ENCODE results near the gene ANKRD7.
"Not testable (repeated sequence)": the region's sequence is repeated elsewhere in the genome, so short reads cannot be mapped to it uniquely, and the experiment has no call there.

Gene ANKRD7

DNA sequence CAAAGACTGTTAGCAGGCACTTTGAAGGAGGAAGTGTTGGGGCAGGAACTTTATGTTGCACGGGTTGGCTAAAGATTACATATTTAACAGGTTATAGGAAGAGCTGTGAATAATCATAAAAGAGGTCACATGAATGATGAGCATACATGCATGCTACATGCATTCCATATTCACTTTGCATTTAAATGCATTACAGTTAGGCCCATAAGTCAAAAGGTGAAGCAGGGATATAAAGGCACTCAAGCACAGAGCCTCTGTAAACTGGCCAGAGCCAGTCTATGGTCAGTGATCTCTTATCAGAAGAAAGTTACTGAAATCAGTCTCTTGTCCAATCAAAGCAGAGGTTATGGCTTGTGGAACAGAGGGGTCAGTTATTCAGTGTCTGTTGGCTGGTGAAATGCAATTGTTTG is 7.3 kb upstream of the ANKRD7 start:
- Mint-ChIP-seq H3K36me3 (no peaks in the 10 kb centered on the region), H3K27me3 (no peaks in the 10 kb centered on the region), H3K27ac (no peak overlapping the region), H3K4me3 (no peak overlapping the region), H3K4me1 (peaks cover 14% of the 10 kb centered on the region), H3K9me3 (no peaks in the 10 kb centered on the region)
- no peak for ATAC-seq

DNA sequence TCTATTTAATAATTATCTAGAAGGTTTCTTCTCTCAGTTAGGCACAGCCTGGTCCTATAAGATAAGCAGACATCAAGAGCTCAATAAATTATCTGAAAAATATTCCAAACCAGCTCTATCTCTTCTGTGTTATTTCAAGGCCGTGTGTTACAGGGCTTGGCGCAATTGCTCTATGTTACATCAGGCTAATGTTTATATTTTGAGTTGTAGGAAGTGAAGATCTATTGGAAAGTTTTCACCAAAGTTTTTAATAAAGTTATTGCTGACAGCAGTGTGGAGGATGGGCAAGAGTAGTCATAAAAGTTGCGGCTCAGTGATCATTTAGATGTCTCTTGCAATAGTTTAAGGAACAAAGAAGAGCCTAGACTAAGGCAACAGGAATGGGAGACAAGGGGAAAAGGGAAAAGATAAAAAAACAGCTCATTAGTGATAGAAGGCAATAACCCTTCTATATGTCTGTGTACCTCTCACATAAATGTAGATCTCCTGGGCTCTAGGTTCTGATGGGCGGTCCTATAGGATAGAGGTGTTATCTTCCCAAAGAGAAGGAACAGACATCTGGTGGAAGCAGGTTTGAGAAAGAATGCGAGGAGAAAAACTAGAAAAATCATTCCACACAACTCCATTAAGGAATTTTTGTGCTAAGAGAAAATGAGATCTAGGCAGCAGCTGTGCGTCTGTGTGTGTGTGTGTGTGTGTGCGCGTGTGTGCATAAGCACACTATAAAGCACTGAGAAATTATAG is 5.9 kb upstream of the ANKRD7 start:
- H3K27ac Mint-ChIP-seq: no peak overlapping the region
- H3K27me3 Mint-ChIP-seq: no peaks in the 10 kb centered on the region
- no peaks in the 10 kb centered on the region for H3K36me3 Mint-ChIP-seq
- no peak overlapping the region for H3K4me3 Mint-ChIP-seq
- no peak for ATAC-seq
- H3K4me1 Mint-ChIP-seq: peaks cover 14% of the 10 kb centered on the region
- no peaks in the 10 kb centered on the region for H3K9me3 Mint-ChIP-seq

DNA sequence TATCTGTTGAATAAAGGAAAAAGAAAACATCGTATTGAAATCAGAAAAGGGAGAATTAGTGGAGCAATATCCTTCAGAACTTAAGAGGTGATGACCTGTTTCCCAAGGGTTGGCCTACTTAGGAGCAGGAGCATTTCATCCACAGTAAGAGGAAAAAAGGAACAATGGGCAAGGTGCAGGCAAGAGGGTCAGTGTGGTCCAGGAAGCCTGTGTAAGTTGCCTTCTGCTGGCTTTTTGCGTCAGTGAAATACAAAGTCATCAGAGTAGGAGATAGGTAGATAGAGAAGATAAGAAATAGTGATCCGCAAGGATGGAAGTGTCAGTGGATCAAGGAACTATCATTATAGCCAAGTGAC is 5.4 kb upstream of the ANKRD7 start:
- H3K36me3 Mint-ChIP-seq: no peaks in the 10 kb centered on the region
- ATAC-seq: no peak
- peaks cover 10% of the 10 kb centered on the region for H3K4me1 Mint-ChIP-seq
- H3K27me3 Mint-ChIP-seq: no peaks in the 10 kb centered on the region
- H3K27ac Mint-ChIP-seq: no peak overlapping the region
- H3K4me3 Mint-ChIP-seq: no peak overlapping the region
- no peaks in the 10 kb centered on the region for H3K9me3 Mint-ChIP-seq

DNA sequence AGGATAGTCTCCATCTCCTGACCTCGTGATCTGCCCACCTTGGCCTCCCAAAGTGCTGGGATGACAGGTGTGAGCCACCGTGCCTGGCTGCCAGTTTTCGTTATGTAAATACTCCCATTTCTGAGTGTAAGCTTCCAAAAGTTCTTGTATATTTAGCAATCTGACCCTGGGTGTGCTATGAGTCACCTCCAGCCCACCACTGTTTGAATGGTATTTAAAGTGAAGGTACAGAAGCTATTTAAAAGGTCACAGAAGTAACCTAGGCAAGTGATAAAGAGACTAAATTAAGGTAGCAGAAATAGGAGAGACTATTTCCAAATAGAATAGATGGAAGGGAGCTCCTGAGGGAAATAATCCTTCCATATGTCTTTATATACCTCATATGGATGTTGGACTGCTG is 3.9 kb upstream of the ANKRD7 start:
- Mint-ChIP-seq H3K9me3 (no peaks in the 10 kb centered on the region), H3K4me1 (no peaks in the 10 kb centered on the region), H3K27ac (no peak overlapping the region), H3K4me3 (no peak overlapping the region), H3K36me3 (no peaks in the 10 kb centered on the region), H3K27me3 (no peaks in the 10 kb centered on the region)
- no peak for ATAC-seq

DNA sequence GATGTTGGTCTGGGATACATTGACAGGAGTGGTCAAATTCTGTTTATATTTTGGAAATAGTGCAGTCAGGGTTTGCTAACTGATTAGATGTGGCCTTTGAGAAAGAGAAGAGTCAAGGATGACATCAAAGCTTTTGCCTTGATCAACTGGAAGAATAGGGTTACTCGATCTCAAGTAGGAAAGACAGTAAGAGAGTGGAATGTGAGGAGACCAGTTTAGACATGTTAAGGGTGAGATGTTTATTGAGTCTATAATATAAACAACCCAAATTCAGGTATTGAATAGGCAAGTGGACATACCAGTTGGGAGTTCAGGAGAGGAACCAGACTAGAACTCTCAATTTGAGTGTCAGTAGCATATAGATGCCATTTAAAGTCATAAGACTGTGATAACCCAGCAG is 1.9 kb upstream of the ANKRD7 start:
- no peak overlapping the region for H3K27ac Mint-ChIP-seq
- H3K9me3 Mint-ChIP-seq: no peaks in the 10 kb centered on the region
- no peak for ATAC-seq
- H3K27me3 Mint-ChIP-seq: no peaks in the 10 kb centered on the region
- no peak overlapping the region for H3K4me3 Mint-ChIP-seq
- no peaks in the 10 kb centered on the region for H3K36me3 Mint-ChIP-seq
- H3K4me1 Mint-ChIP-seq: no peaks in the 10 kb centered on the region

DNA sequence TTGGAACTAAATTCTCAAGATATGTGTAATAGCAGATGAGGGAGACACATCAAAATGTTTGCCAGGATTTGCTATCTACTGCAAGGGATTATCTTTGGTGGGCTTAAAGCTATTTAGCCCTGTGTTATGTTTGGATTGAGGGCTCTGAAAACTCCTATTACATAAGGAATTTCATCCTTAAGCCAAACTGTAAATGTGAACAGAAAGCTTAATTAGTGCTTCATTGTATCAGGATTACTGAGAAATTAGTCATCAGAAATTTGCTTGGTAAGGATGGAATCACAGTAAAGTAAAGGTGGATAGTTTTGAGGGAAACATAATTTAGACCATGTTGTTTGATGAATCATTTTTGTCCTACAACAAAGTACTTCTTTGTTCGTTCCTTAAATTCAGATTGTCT is 8.3 kb downstream of the ANKRD7 start:
- ATAC-seq: no peak
- Mint-ChIP-seq H3K9me3 (peaks cover 4% of the 10 kb centered on the region), H3K27me3 (peaks cover 11% of the 10 kb centered on the region), H3K4me1 (peaks cover 5% of the 10 kb centered on the region), H3K27ac (no peak overlapping the region), H3K4me3 (no peak overlapping the region), H3K36me3 (no peaks in the 10 kb centered on the region)

DNA sequence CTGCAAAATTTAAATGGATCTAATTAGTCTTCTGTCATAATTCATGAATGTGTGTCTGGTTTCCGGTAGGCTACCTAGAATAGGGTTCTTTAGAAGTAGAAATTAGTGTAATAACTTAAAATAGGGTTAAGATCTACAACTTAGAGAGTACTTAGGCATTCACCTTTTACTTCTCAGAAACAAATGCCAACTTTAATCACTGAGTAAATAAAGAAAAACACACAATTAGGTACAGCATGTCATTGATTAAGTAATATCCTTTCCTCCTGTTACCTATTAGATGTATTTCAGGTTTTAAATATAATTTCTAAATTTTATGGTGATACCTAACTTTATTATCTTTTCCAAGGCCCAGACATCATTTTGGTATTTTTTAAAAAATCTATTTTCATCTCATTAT is 9.3 kb downstream of the ANKRD7 start:
- no peak overlapping the region for H3K4me3 Mint-ChIP-seq
- H3K36me3 Mint-ChIP-seq: no peaks in the 10 kb centered on the region
- no peak overlapping the region for H3K27ac Mint-ChIP-seq
- H3K9me3 Mint-ChIP-seq: peaks cover 3% of the 10 kb centered on the region
- peaks cover 7% of the 10 kb centered on the region for H3K27me3 Mint-ChIP-seq
- H3K4me1 Mint-ChIP-seq: peaks cover 4% of the 10 kb centered on the region
- no peak for ATAC-seq

DNA sequence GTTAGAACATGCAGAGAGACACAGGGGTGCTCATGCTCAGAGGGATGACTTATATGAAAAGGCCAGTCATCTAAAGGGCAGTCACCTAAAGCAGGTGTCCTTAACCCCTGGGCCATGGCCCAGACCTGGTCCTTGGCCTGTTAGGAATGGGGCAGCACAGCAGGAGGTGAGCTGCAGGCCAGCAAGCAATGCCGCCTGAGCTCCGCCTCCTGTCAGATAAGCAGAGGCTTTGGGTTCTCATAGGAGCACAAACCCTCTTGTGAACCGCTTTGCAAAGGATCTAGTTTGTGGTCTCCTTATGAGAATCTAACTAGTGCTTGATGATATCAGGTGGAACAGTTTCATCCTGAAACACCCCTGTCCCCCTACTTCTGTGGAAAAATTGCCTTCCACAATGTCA is 14.5 kb downstream of the ANKRD7 start:
- Mint-ChIP-seq H3K27me3 (no peaks in the 10 kb centered on the region), H3K4me1 (no peaks in the 10 kb centered on the region), H3K36me3 (no peaks in the 10 kb centered on the region), H3K9me3 (no peaks in the 10 kb centered on the region), H3K4me3 (no peak overlapping the region), H3K27ac (no peak overlapping the region)
- no peak for ATAC-seq

DNA sequence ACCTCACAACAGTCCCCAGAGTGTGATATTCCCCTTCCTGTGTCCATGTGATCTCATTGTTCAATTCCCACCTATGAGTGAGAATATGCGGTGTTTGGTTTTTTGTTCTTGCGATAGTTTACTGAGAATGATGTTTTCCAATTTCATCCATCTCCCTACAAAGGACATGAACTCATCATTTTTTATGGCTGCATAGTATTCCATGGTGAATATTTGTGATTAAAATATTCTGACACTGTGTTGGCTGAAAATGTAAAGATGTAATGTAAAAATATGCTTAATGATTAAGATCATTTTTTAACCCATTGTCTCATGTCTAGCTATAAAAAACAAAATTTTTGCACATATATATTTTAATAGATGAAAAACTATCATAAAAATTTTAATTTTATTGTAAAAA is 15.8 kb downstream of the ANKRD7 start:
- H3K4me1 Mint-ChIP-seq, H3K9me3 Mint-ChIP-seq, H3K27ac Mint-ChIP-seq, H3K4me3 Mint-ChIP-seq, H3K36me3 Mint-ChIP-seq, ATAC-seq, H3K27me3 Mint-ChIP-seq: not testable (repeated sequence)

DNA sequence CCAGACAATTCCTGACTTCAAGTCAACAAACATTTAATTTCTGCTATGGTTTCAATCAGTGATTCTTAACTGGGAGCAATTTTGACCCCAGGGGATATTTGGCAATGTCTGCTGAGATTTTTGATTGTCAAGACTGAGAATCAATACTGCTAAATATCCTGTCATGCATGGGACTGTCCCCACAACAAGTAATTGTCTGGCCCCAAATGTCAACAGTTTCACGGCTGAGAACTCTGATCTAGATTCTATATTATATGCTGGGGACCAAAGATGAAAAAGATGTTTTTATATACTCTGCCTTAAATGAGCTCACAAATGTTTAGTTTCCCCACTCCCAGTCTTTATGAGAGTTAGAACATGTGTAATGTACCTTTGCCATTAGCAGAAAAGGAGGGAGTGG is 19.2 kb downstream of the ANKRD7 start:
- no peaks in the 10 kb centered on the region for H3K36me3 Mint-ChIP-seq
- ATAC-seq: peak; percentile 49

DNA sequence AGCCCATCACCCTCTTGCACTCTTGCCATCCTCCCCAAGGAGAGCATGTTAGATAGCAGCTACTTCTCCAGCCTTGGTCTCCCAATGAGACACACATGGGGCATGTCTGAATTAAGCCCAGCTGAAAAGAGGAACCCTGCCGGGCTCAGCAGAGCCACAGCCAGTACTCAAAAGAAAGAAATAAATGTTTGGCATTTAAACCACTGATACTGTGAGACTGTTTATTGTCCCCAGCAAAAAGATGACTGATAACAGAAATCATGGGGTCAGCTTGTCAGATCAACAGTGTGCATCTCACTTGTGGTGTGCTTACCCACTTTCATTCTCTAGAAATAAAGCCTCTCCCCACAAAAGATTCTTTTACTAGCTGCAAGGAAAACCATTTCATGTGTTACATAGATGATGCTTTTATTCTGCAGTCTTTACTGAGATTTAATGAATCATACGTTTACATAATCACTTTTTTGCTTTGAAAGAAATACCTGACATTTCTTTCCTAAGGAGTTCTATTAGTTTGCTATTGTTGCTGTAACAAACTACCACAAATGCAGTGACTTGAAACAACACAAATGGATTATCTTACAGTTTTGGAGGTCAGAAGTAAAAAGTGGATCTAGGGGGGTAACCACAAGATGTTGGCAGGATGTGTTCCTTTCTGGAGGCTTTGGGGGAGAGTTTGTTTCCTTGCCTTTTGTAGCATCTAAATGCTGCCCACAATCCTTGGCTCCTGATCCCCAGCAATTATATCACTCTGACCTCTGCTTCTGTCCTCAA is 20.9 kb downstream of the ANKRD7 start:
- no peaks in the 10 kb centered on the region for H3K27me3 Mint-ChIP-seq
- no peak overlapping the region for H3K27ac Mint-ChIP-seq
- no peak overlapping the region for H3K4me3 Mint-ChIP-seq
- no peaks in the 10 kb centered on the region for H3K4me1 Mint-ChIP-seq
- ATAC-seq: peak; percentile 75
- H3K36me3 Mint-ChIP-seq: no peaks in the 10 kb centered on the region
- no peaks in the 10 kb centered on the region for H3K9me3 Mint-ChIP-seq

More for the DNA sequence above, 19.2 kb downstream of the ANKRD7 start:
- Mint-ChIP-seq H3K9me3 (no peaks in the 10 kb centered on the region), H3K4me1 (no peaks in the 10 kb centered on the region), H3K27me3 (no peaks in the 10 kb centered on the region), H3K27ac (no peak overlapping the region), H3K4me3 (no peak overlapping the region)

DNA sequence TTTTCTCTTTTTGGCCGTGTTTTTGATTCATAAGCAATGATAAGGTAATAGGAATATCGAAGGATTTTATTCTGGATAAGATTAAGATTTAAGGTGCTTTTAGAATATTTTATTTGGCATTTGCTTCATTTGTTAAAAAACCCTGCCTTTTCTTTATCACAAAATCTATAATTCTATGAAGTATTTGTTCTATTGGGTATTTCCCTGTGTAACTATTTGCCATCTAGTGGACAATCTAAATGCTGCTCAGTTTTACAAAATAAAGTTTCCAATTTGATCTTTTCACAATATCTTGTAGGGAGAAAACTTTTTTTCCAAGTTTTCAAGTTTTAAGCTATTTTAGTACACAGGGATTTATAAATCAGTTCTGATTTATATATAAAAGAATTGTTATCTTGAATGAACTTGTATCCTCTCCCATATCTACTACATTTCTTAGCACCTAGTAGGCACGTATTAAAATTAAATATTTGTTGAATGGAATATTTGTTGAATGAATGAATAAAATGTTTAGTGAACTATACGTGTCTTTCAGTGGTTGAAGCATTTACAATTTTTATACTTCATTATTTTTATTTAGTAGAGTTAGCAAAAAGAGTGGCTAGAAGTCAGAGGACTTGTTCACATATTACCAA is 26.5 kb downstream of the ANKRD7 start:
- Mint-ChIP-seq H3K27ac (no peak overlapping the region), H3K4me1 (no peaks in the 10 kb centered on the region), H3K36me3 (no peaks in the 10 kb centered on the region), H3K4me3 (no peak overlapping the region), H3K27me3 (no peaks in the 10 kb centered on the region), H3K9me3 (no peaks in the 10 kb centered on the region)
- no peak for ATAC-seq

DNA sequence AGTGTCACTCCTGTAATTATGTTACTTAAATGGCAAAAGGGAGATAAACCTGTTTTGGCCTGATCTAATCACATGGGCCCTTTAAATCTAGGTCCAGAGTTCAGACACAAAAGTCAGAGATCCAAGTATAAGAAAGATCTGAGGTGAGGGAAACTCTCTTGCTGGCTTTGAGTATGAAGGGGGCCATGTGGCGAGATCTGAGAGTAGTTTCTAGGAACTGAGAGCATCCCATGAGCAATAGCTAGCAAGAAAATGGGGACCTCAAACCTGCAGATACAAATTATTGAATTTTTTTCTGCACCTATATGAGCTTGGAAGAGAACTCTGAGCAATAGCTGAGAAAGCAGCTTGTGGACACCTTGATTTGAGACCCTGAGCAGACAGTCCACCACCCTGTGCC is 27.6 kb downstream of the ANKRD7 start:
- Mint-ChIP-seq H3K4me3 (no peak overlapping the region), H3K36me3 (no peaks in the 10 kb centered on the region), H3K27ac (no peak overlapping the region), H3K4me1 (no peaks in the 10 kb centered on the region), H3K27me3 (no peaks in the 10 kb centered on the region), H3K9me3 (no peaks in the 10 kb centered on the region)
- no peak for ATAC-seq

DNA sequence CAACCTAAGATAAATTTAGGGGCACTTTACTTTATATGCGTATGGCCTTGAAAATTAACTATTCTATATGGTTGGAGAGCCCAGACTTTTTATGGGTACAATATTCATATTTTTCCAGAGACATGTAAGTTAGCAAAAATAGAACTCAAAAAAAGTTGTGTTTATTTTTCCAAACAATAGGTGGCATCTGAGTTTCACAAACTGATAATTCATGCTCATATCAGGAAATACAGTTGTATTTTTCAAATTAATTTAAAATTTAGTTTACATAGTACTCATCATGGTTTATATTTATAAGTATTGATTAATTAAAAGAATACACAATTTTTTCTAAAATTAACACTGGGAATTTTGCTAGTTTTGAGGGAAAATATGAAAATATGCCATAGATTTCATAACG is 34.6 kb downstream of the ANKRD7 start:
- H3K9me3 Mint-ChIP-seq: no peaks in the 10 kb centered on the region
- H3K27me3 Mint-ChIP-seq: peaks cover 18% of the 10 kb centered on the region
- no peaks in the 10 kb centered on the region for H3K4me1 Mint-ChIP-seq
- H3K36me3 Mint-ChIP-seq: no peaks in the 10 kb centered on the region
- H3K4me3 Mint-ChIP-seq: no peak overlapping the region
- no peak overlapping the region for H3K27ac Mint-ChIP-seq
- no peak for ATAC-seq

DNA sequence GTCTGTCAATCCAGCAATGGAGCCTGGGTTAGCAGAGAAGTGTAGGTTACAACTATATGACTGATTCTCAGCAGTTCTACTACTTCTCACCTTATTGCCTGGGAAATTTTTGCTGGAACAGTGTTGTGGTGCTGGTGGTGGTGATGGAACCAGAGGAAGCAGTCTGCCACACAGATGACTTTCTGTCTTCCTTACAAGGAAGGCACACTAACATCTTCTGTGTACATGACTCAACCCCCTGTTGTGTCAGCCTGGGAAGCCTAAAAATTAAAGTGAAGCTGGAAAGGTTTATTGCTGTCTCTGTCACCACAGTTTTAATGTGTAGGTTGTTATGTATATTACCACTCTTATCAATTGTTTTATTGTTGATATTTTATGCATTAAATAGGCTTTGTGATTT is 40.3 kb downstream of the ANKRD7 start:
- no peak for ATAC-seq
- Mint-ChIP-seq H3K27ac (no peak overlapping the region), H3K9me3 (no peaks in the 10 kb centered on the region), H3K27me3 (peaks cover 25% of the 10 kb centered on the region), H3K36me3 (no peaks in the 10 kb centered on the region), H3K4me1 (no peaks in the 10 kb centered on the region), H3K4me3 (no peak overlapping the region)
